NCI-H1417 (cell line): ENCODE results near the gene SQSTM1.
A peak's percentile ranks its signal among the peaks of the same experiment; 100 is the strongest.
"Not testable (repeated sequence)": the region's sequence is repeated elsewhere in the genome, so short reads cannot be mapped to it uniquely, and the experiment has no call there.

Experiments used
- DNase-seq, 3 experiments: peaks; one replicate each; lab custom pipeline; 2025; lab: John Stamatoyannopoulos, UW

The SQSTM1 gene

DNA sequence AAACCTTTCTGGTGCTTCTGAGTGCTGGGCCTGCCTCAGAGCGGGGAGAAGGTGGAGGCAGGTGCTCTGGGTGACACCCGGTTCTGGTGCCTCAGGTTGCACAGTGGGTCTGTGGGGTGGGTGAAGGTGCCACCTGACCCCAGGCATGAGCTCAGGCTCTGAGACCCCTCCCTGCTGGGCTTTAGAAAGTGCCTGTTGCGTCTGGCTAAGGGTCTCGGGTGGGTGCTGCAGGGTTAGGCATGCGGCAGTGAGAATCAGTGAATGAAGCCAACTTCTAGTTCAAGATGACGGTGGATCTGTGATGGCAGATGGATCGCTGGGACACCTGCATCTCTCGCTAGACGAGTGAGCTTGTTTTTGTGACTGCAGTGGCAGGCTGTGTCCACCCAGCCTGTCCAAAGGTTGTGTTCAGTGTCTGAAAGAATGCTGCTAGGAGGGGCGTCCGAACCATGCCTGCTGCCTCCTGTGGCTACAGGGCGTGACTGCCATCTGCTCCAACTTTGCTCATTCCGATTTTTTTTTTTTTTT, 5.0 kb downstream of the SQSTM1 start:
- no peak for DNase-seq

GRCh38 chr5:179827680-179828079, 7.0 kb downstream of the SQSTM1 start:
- no peak for DNase-seq

- DNase-seq: no peak
Observed at GRCh38 chr5:179828756-179829421, 8.2 kb downstream of the SQSTM1 start.

GRCh38 chr5:179829732-179830435, 9.2 kb downstream of the SQSTM1 start:
- DNase-seq: no peak

GRCh38 chr5:179830818-179831468, 10.2 kb downstream of the SQSTM1 start:
- DNase-seq: no peak

DNA sequence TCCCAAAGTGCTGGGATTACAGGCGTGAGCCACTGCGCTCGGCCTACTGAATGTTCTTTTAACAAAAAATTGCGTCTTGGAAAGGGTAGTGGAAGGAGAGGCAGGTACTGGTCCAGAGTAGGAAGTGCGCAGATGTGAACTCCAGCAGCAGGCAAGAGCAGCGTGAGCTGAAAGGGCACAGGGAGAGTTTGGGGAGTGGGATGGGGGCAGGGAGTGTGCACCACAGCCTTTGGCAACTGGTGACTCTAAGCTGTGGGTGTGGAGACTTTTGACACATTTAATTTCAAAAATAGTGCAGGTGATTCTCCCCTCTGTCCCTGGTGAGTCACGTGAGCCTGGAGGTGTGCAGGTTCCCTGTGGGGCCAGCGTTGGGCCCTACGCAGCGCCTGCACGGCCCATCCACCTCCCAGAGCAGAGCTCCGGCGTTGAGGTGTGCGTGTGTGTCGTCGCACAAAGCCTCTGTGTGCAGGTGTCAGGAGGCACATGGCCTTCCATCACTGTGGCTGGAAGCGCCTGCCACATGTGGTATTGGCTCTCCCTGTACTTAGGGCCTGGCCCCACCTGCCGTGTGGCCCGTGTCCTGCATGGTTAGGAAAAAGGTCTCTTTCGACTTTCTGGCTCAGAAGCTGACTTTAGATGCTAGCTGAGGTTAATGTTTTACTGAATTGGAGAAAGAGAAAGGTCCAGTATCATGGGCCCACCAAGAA, 11.5 kb downstream of the SQSTM1 start:
- no peak for DNase-seq

DNA sequence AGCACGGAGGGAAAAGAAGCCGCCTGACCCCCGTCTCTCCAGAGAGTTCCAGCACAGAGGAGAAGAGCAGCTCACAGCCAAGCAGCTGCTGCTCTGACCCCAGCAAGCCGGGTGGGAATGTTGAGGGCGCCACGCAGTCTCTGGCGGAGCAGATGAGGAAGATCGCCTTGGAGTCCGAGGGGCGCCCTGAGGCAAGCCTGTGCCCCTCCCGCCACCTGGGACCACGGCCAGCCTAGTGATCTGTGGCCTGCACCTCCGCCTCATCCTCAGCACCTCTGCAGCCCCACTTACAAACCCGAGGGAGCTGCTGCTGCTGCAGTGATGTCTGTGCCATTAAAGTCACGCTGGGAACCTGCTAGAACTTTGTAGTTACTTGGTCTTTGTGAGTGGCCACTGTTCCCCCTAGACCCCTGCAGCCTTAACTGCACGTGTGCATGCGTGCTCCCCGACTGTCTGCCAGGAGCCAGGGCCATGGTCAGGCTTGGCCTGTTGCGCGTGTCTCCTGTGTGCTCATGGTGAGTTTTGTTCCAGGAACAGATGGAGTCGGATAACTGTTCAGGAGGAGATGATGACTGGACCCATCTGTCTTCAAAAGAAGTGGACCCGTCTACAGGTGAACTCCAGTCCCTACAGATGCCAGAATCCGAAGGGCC, 12.5 kb downstream of the SQSTM1 start:
- DNase-seq: no peak

DNA sequence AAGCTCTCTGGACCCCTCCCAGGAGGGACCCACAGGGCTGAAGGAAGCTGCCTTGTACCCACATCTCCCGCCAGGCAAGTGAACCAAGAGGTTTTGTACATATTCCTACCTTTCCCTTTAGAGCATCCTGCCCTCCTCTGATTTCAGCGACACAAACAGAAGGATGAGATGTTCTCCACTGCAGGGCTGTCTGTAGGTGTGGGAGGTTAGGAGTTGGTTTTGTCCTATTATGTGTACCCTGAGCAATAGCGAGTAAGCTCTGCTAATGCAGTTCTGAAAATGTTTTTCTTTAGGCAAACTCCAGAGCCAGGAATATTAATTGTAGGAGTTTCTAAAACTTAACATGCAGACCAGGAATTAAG, 13.0 kb downstream of the SQSTM1 start:
- DNase-seq: no peak

DNA sequence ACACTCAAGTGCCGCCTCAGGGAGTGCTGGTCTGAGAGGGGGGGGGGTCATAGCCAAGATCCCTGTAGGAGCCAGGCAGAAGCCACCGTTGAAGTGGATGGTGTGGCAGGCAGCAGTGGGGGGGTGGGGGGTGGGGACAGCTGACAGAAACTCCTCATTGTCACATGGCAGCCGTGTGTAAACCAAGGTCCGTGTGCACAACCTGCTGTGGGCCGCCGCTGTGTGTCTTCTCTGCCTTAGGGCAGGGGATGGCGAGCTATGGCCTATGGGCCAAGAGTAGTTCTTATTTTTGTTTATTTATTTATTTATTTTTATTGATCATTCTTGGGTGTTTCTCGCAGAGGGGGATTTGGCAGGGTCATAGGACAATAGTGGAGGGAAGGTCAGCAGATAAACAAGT, 13.4 kb downstream of the SQSTM1 start:
- peak in 1 of 3 experiments; percentile 65 for DNase-seq

GRCh38 chr5:179834871-179835270, 14.2 kb downstream of the SQSTM1 start:
- not testable (repeated sequence) for DNase-seq

- DNase-seq: no peak
Observed at GRCh38 chr5:179836225-179837019, 15.7 kb downstream of the SQSTM1 start.

- no peak for DNase-seq
Observed at GRCh38 chr5:179837076-179838011, 16.6 kb downstream of the SQSTM1 start.

DNA sequence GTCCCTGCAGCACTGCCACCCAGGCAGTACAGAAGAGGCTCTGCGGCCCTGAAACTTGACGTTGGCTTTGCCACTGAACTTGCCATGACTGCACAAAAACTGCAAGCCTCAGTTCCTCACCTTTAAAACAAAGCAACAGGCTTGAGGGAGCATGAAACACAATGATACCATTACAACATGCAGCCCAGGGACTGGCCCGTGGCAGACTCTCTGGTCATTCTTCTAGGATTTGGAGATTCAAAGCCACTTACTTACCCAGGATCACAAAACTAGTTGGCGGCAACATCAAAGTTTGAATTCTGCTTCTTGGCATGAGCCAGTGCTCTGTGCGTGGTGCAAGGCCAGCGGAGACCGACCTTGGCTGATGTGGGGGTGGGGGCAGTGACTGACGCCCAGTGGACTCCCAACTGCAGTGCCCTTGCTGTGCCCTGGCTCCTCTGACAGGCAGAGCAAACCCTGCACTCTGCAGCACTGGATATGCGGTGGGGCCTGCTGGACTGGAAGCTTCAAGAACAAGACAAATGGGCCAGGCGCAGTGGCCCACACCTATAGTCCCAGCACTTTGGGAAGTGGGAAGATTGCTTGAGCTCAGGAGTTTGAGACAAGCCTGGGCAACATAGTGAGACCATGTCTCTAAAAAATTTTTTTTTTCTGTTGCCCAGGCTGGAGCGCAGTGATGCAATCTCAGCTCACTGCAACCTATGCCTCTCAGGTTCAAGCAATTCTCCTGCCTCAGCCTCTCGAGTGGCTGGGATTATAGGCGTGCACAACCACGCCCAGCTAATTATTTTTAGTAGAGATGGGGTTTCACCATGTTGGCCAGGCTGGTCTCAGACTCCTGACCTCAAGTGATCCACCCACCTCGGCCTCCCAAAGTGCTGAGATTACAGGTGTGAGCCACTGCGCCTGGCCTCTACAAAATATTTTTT, 18.9 kb downstream of the SQSTM1 start:
- DNase-seq: no peak

GRCh38 chr5:179840321-179840720, 19.6 kb downstream of the SQSTM1 start:
- DNase-seq: no peak

GRCh38 chr5:179840766-179841165, 20.1 kb downstream of the SQSTM1 start:
- DNase-seq: no peak

GRCh38 chr5:179841621-179842020, 20.9 kb downstream of the SQSTM1 start:
- no peak for DNase-seq

DNA sequence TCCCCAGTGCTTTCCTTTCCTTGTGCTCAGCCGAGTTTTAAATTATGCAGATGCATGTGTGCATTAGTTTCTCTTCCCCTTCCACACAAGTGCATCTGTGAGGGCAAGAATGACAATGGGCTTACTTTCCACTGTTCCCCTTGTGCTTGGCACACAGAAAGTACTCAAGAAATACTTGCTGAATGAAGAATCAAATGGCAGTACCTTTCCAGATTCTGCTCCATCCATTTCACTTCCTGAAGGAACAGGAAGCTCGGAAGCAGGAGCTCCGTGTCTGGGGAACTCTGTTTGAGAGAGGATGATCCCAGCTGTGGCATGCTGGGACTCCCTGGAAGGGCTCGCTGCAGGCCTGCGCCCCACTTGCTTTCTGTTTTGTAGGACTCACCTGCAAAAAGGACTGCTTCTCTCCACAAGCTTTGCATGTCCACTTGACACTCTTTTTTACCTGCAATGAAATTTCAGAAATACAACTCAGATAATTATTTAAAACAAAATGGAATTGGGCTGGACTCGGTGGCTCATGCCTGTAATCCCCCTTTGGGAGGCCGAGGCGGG, 32.4 kb downstream of the SQSTM1 start:
- DNase-seq: no peak

DNA sequence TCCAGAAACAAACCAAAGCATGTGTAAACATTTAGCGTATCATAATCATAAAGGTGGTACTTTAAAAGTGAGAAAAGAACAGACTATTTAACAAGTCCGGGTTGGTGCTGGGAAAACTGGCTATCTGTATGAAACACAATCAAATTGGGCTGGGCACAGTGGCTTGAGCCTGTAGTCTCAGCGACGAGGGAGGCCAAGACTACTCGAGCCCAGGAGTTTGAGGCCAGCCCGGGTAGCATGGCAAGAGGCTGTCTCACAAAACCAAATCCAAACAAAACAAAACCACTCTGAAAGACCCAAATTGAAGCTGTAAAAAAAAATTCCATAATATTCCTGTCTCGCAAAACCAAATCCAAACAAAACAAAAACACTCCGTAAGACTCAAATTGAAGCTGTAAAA, 33.7 kb downstream of the SQSTM1 start:
- no peak for DNase-seq

DNA sequence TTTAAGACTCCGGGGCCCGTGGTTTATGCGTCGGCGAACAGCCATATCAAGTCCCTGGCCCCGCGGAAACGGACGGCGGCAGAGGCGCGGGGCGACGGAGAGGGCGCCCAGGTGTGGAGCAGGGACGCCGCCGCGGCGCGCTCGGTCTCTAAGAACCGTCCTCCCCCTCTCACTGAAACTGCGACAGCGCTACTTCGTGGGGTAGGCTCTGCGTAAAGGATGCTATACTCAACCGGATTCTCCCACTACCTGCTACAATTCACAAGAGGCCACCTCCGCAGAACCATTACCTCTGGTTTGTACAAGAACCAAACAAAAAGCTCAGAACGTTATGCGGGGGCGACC, 37.5 kb downstream of the SQSTM1 start:
- peak in 2 of 3 experiments; percentile 45 to 81 for DNase-seq
